CD4-positive, alpha-beta T cell treated with Interleukin-17A for 1 hour (primary cell): ENCODE results near the gene CAMKMT.

Experiments
- DNase-seq: peaks from one replicate; pipeline ENCODE4 v3.0.0-alpha.2; 2020

The CAMKMT gene

GRCh38 chr2:44361330-44362206 is at the start of gene CAMKMT, which contains the start of gene PREPL:
Gene CAMKMT, plus strand, starts transcription at chr2:44361947.
Gene PREPL, minus strand, starts transcription at chr2:44361494. Its CDS starts 15,152 bp downstream, at chr2:44346342.
- DNase-seq = peak; percentile 98

- DNase-seq = no peak
Measured at GRCh38 chr2:44314362-44314761, 47.4 kb upstream of the CAMKMT start.

- no peak for DNase-seq
Measured at GRCh38 chr2:44315945-44316344, 45.8 kb upstream of the CAMKMT start.

- DNase-seq = no peak
Measured at GRCh38 chr2:44320832-44321231, 40.9 kb upstream of the CAMKMT start.

- no peak for DNase-seq
Measured at GRCh38 chr2:44321360-44321759, 40.4 kb upstream of the CAMKMT start.

- no peak for DNase-seq
Measured at GRCh38 chr2:44324971-44325426, 36.7 kb upstream of the CAMKMT start.

- DNase-seq = no peak
Measured at GRCh38 chr2:44325897-44326296, 35.9 kb upstream of the CAMKMT start.

- DNase-seq = no peak
Measured at GRCh38 chr2:44326548-44327264, 35.0 kb upstream of the CAMKMT start.

GRCh38 chr2:44328750-44329149 is 33.0 kb upstream of the CAMKMT start:
- DNase-seq = no peak

GRCh38 chr2:44329343-44329742 is 32.4 kb upstream of the CAMKMT start:
- DNase-seq = no peak

GRCh38 chr2:44330801-44331200 is 30.9 kb upstream of the CAMKMT start:
- DNase-seq = no peak

GRCh38 chr2:44333994-44334393 is 27.8 kb upstream of the CAMKMT start:
- no peak for DNase-seq

- DNase-seq = no peak
Measured at GRCh38 chr2:44335806-44336538, 25.8 kb upstream of the CAMKMT start.

GRCh38 chr2:44342854-44343253 is 18.9 kb upstream of the CAMKMT start:
- DNase-seq = peak; percentile 47

GRCh38 chr2:44347526-44347925 is 14.2 kb upstream of the CAMKMT start:
- DNase-seq = no peak

- no peak for DNase-seq
Measured at GRCh38 chr2:44348400-44348799, 13.3 kb upstream of the CAMKMT start.

- DNase-seq = no peak
Measured at GRCh38 chr2:44349506-44349905, 12.2 kb upstream of the CAMKMT start.

GRCh38 chr2:44351088-44351487 is 10.7 kb upstream of the CAMKMT start:
- no peak for DNase-seq

- no peak for DNase-seq
Measured at GRCh38 chr2:44351676-44352075, 10.1 kb upstream of the CAMKMT start.

GRCh38 chr2:44352510-44352909 is 9.2 kb upstream of the CAMKMT start:
- no peak for DNase-seq

- DNase-seq = no peak
Measured at GRCh38 chr2:44354761-44355160, 7.0 kb upstream of the CAMKMT start.

- peak; percentile 47 for DNase-seq
Measured at GRCh38 chr2:44358503-44358902, 3.2 kb upstream of the CAMKMT start.

- DNase-seq = no peak
Measured at GRCh38 chr2:44360749-44361329, 908 bp upstream of the CAMKMT start.
